WTC11 (cell line): ENCODE results near the gene SLC51B. TPM values are rescaled to one million over a fixed set of nuclear protein-coding genes. Genes with fewer than 3 reads are reported as not detected.

ENCODE experiments used
- ATAC-seq: fragments of 200-7000 bp; cut with Tn5 transposase; 2 replicates; pipeline ENCODE4 v1.10.0; 2021; ENCODE audit warnings: mild to moderate bottlenecking, moderate library complexity
- CTCF ChIA-PET: fragments of 300-600 bp; sonication (Branson Sonifier 250); formaldehyde crosslinking; loops from one replicate; lab custom pipeline; 2021; ENCODE audit warnings: antibody characterized with exemption; lab: Charles Lee
- POLR2A ChIA-PET: fragments of 350-600 bp; sonication (Branson Sonifier 250); formaldehyde crosslinking; loops from one replicate; lab custom pipeline; 2021; ENCODE audit warnings: antibody characterized with exemption; lab: Charles Lee
- DNase-seq: peaks from one replicate; pipeline ENCODE4 v3.0.0; 2021; ENCODE audit warnings: low spot score
- H3K27ac Mint-ChIP-seq: 2 replicates; pipeline ENCODE4 v1.8.0; 2021; ENCODE audit warnings: mixed read lengths
- H3K27me3 Mint-ChIP-seq: 2 replicates; pipeline ENCODE4 v1.8.0; 2021; ENCODE audit warnings: low read depth, mild to moderate bottlenecking, moderate library complexity, mixed read lengths
- H3K36me3 Mint-ChIP-seq: 2 replicates; pipeline ENCODE4 v1.8.0; 2021; ENCODE audit warnings: mixed read lengths
- H3K4me1 Mint-ChIP-seq: 2 replicates; pipeline ENCODE4 v1.8.0; 2022; ENCODE audit warnings: mixed read lengths
- H3K4me3 Mint-ChIP-seq: 2 replicates; pipeline ENCODE4 v1.8.0; 2021; ENCODE audit warnings: mild to moderate bottlenecking, moderate library complexity, mixed read lengths
- H3K9me3 Mint-ChIP-seq: 2 replicates; pipeline ENCODE4 v1.8.0; 2021; ENCODE audit warnings: mixed read lengths
- ATF1 ChIP-seq: sonication (generic); formaldehyde crosslinking; IDR thresholded peaks from 2 replicates; pipeline ENCODE4 v1.8.1; 2023; ENCODE audit warnings: mild to moderate bottlenecking, moderate library complexity, missing genetic modification reagents
- CREM ChIP-seq: sonication (generic); formaldehyde crosslinking; IDR thresholded peaks from 2 replicates; pipeline ENCODE4 v1.8.1; 2022; ENCODE audit warnings: mild to moderate bottlenecking, missing genetic modification reagents, moderate library complexity
- EMX1 ChIP-seq: fragments of 250-450 bp; sonication (Bioruptor Pico); IDR thresholded peaks from 2 replicates; pipeline ENCODE4 v1.8.0; 2021; ENCODE audit warnings: mild to moderate bottlenecking
- FOXK1 ChIP-seq: sonication (generic); formaldehyde crosslinking; IDR thresholded peaks from 2 replicates; pipeline ENCODE4 v1.8.0; 2022; ENCODE audit warnings: mild to moderate bottlenecking, moderate library complexity, missing genetic modification reagents
- GABPB1 ChIP-seq: sonication (generic); formaldehyde crosslinking; IDR thresholded peaks from 2 replicates; pipeline ENCODE4 v1.8.1; 2023; ENCODE audit warnings: mild to moderate bottlenecking, missing genetic modification reagents
- HMGA2 ChIP-seq: fragments of 250-450 bp; sonication (Bioruptor Pico); IDR thresholded peaks from 2 replicates; pipeline ENCODE4 v1.4.0; 2021; ENCODE audit warnings: mild to moderate bottlenecking, moderate library complexity
- IRF1 ChIP-seq: sonication (generic); formaldehyde crosslinking; IDR thresholded peaks from 2 replicates; pipeline ENCODE4 v1.8.0; 2023; ENCODE audit warnings: missing genetic modification reagents
- JAZF1 ChIP-seq: fragments of 250-450 bp; sonication (Bioruptor Pico); IDR thresholded peaks from 2 replicates; pipeline ENCODE4 v1.9.0; 2021; ENCODE audit warnings: moderate library complexity, mild to moderate bottlenecking, inconsistent platforms
- MAX ChIP-seq: sonication (generic); formaldehyde crosslinking; IDR thresholded peaks from 2 replicates; pipeline ENCODE4 v1.8.0; 2022; ENCODE audit warnings: mild to moderate bottlenecking, missing genetic modification reagents
- NR3C1 ChIP-seq: sonication (generic); formaldehyde crosslinking; conservative IDR thresholded peaks from 2 replicates; pipeline ENCODE4 v1.8.1; 2023; ENCODE audit warnings: low read depth, mild to moderate bottlenecking, missing genetic modification reagents
- SMAD3 ChIP-seq: sonication (generic); formaldehyde crosslinking; IDR thresholded peaks from 2 replicates; pipeline ENCODE4 v1.8.0; 2022; ENCODE audit warnings: missing genetic modification reagents, mild to moderate bottlenecking, borderline replicate concordance
- SMAD4 ChIP-seq: sonication (generic); formaldehyde crosslinking; IDR thresholded peaks from 2 replicates; pipeline ENCODE4 v1.8.0; 2022; ENCODE audit warnings: mild to moderate bottlenecking, missing genetic modification reagents
- ZBTB21 ChIP-seq: sonication (generic); formaldehyde crosslinking; IDR thresholded peaks from 2 replicates; pipeline ENCODE4 v1.8.1; 2023; ENCODE audit warnings: mild to moderate bottlenecking, missing genetic modification reagents, borderline replicate concordance
- total RNA-seq: library from RNA; stranded (reverse); gene quantifications from 3 replicates; pipeline ENCODE4 v1.2.3, GENCODE V29; 2021
- TF ChIP-seq, protein P1 (sequence below): fragments of 250-450 bp; sonication (Bioruptor Pico); IDR thresholded peaks from 2 replicates; pipeline ENCODE4 v1.8.0; 2021; ENCODE audit warnings: mild to moderate bottlenecking
- TF ChIP-seq, protein P2 (sequence below): fragments of 200-600 bp; IDR thresholded peaks from 2 replicates; pipeline ENCODE4 v1.8.0; 2022; ENCODE audit warnings: antibody characterized with exemption
- TF ChIP-seq, protein P3 (sequence below): sonication (generic); formaldehyde crosslinking; IDR thresholded peaks from 2 replicates; pipeline ENCODE4 v1.8.0; 2022; ENCODE audit warnings: mild to moderate bottlenecking, missing genetic modification reagents

SLC51B gene
- total RNA-seq, 1 experiment from 2014 or later: not detected

GRCh38 chr15:65083262-65083701 lies 38.1 kb downstream of the SLC51B start:
- H3K36me3 Mint-ChIP-seq: no peaks in the 10 kb centered on the region
- H3K4me1 Mint-ChIP-seq: peaks cover 72% of the 10 kb centered on the region
- H3K27me3 Mint-ChIP-seq: peaks cover 16% of the 10 kb centered on the region
- ATAC-seq (peak; percentile 40), DNase-seq (peak; percentile 42)
- no peaks in the 10 kb centered on the region for H3K9me3 Mint-ChIP-seq
- ChIA-PET POLR2A (interaction anchor here (0.6 to 3.3 kb wide), 3 partner anchors 16 to 23 kb away, joined by 5 to 12 read pairs (median 11); partner anchors contain the start of gene RASL12), CTCF (interaction anchor here (0.5 to 15.1 kb wide), 18 partner anchors 10 to 203 kb away, joined by 3 to 308 read pairs (median 4); partner anchors contain the start of genes CLPX and RASL12)
- peak overlapping the region; percentile 52 for H3K4me3 Mint-ChIP-seq
- TF ChIP-seq SMAD4 (CRISPR knock-in tag) (no peak), FOXK1 (CRISPR knock-in tag) (peak; percentile 47; the same call in 1 of the 2 replicates)
- peak overlapping the region; percentile 83 for H3K27ac Mint-ChIP-seq

GRCh38 chr15:65084500-65085206 lies 39.5 kb downstream of the SLC51B start:
- Mint-ChIP-seq H3K4me3 (no peak overlapping the region), H3K36me3 (no peaks in the 10 kb centered on the region)
- TF ChIP-seq JAZF1 (CRISPR knock-in tag) (no peak), CREM (no peak), MAX (CRISPR knock-in tag) (no peak), IRF1 (CRISPR knock-in tag) (no peak), ATF1 (CRISPR knock-in tag) (no peak), EMX1 (CRISPR knock-in tag) (no peak), GABPB1 (CRISPR knock-in tag) (no peak), HMGA2 (CRISPR knock-in tag) (no peak), NR3C1 (CRISPR knock-in tag) (no peak)
- TF ChIP-seq, protein P1, sequence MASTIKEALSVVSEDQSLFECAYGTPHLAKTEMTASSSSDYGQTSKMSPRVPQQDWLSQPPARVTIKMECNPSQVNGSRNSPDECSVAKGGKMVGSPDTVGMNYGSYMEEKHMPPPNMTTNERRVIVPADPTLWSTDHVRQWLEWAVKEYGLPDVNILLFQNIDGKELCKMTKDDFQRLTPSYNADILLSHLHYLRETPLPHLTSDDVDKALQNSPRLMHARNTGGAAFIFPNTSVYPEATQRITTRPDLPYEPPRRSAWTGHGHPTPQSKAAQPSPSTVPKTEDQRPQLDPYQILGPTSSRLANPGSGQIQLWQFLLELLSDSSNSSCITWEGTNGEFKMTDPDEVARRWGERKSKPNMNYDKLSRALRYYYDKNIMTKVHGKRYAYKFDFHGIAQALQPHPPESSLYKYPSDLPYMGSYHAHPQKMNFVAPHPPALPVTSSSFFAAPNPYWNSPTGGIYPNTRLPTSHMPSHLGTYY: no peak
- TF ChIP-seq, protein P2, sequence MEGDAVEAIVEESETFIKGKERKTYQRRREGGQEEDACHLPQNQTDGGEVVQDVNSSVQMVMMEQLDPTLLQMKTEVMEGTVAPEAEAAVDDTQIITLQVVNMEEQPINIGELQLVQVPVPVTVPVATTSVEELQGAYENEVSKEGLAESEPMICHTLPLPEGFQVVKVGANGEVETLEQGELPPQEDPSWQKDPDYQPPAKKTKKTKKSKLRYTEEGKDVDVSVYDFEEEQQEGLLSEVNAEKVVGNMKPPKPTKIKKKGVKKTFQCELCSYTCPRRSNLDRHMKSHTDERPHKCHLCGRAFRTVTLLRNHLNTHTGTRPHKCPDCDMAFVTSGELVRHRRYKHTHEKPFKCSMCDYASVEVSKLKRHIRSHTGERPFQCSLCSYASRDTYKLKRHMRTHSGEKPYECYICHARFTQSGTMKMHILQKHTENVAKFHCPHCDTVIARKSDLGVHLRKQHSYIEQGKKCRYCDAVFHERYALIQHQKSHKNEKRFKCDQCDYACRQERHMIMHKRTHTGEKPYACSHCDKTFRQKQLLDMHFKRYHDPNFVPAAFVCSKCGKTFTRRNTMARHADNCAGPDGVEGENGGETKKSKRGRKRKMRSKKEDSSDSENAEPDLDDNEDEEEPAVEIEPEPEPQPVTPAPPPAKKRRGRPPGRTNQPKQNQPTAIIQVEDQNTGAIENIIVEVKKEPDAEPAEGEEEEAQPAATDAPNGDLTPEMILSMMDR: no peak
- TF ChIP-seq, protein P3, sequence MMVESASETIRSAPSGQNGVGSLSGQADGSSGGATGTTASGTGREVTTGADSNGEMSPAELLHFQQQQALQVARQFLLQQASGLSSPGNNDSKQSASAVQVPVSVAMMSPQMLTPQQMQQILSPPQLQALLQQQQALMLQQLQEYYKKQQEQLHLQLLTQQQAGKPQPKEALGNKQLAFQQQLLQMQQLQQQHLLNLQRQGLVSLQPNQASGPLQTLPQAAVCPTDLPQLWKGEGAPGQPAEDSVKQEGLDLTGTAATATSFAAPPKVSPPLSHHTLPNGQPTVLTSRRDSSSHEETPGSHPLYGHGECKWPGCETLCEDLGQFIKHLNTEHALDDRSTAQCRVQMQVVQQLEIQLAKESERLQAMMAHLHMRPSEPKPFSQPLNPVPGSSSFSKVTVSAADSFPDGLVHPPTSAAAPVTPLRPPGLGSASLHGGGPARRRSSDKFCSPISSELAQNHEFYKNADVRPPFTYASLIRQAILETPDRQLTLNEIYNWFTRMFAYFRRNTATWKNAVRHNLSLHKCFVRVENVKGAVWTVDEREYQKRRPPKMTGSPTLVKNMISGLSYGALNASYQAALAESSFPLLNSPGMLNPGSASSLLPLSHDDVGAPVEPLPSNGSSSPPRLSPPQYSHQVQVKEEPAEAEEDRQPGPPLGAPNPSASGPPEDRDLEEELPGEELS: no peak
- TF ChIP-seq, all 79 proteins: peak for 0
- peaks cover 10% of the 10 kb centered on the region for H3K27me3 Mint-ChIP-seq
- no peaks in the 10 kb centered on the region for H3K9me3 Mint-ChIP-seq
- DNase-seq (no peak), ATAC-seq (no peak)
- 0 out of 2 replicates have a peak overlapping the region, but pooled peaks have one; percentile 6 for H3K27ac Mint-ChIP-seq
- ChIA-PET CTCF (interaction anchor here (0.6 to 15.1 kb wide), 12 partner anchors 9 to 432 kb away, joined by 3 to 308 read pairs (median 8); partner anchors contain the start of genes KBTBD13 and RASL12), POLR2A (interaction anchor here (3.3 kb wide), 1 partner anchor 17 kb away, joined by 12 read pairs; no protein-coding TSS in a partner anchor)
- H3K4me1 Mint-ChIP-seq: peaks cover 76% of the 10 kb centered on the region

DNA sequence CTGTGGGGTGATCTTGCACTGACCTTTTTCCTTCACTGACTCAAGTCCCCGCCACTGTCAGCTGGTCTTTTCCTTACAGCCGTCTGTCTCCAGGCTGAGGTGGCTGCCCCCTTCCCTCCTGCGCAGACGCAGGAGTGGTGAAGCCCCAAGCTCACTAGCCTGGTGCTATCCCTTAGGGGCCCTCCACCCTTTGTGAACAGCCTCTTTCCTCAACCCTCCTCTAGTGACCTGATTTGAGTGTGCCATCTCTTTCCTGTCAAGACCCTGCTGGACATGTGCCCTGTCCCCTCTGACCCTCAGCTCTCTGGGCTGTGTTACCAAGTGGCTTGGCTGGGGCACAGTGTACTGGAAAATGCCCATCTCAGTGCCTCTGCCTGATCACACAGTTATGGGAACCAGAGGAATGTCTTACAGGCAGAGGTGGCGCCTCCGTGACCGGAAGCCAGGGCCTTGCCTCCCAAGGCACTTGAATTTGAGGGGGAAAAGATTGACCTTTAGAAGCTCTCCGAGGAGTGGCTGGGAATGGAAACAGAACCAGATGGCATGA lies 40.1 kb downstream of the SLC51B start:
- ATAC-seq: no peak
- Mint-ChIP-seq H3K4me1 (peaks cover 76% of the 10 kb centered on the region), H3K36me3 (no peaks in the 10 kb centered on the region), H3K9me3 (no peaks in the 10 kb centered on the region), H3K27me3 (peaks cover 10% of the 10 kb centered on the region), H3K27ac (no peak overlapping the region), H3K4me3 (no peak overlapping the region)
- no peak for TF ChIP-seq SMAD3 (CRISPR knock-in tag)
- no peak for TF ChIP-seq NR3C1 (CRISPR knock-in tag)
- 0 out of 2 replicates have a peak, but pooled peaks have one; percentile 21 for TF ChIP-seq ZBTB21 (CRISPR knock-in tag)
- CTCF ChIA-PET: interaction anchor here (0.6 to 15.1 kb wide), 12 partner anchors 8 to 432 kb away, joined by 3 to 308 read pairs (median 6); partner anchors contain the start of gene RASL12
- POLR2A ChIA-PET: interaction anchor here (0.6 to 3.3 kb wide), 2 partner anchors 16 to 36 kb away, joined by 3 to 12 read pairs; no protein-coding TSS in a partner anchor
- no peak for DNase-seq
